NCI-H2171 (cell line): ENCODE data around the gene FBLN1.
A peak's percentile ranks its signal among the peaks of the same experiment; 100 is the strongest.

Experiments
- DNase-seq: peaks from one replicate; lab custom pipeline; 2025; lab: John Stamatoyannopoulos, UW

The FBLN1 gene

GRCh38 chr22:45640941-45641621 is 138.4 kb downstream of the FBLN1 start:
- DNase-seq: no peak

DNA sequence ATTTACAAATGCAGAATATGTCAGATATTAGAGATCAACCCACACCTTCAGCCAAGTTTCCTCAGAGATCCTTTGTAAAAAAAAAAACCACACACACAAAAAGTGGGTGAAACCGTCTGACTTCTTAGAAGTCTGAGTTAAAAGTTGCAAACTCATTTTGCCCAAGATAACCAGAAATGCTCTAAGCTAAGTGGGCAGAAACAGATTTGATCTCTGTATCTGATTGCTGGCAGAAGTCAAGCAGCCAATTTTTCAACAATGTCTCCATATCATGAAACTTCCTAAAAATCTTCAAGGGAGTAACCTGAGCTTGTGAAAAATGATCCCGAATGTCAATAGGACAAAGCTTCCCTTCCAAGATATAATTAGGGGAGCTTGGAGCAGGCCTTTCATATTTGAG is 140.3 kb downstream of the FBLN1 start:
- DNase-seq: peak; percentile 53

GRCh38 chr22:45644714-45645113 is 142.0 kb downstream of the FBLN1 start:
- DNase-seq: no peak

DNA sequence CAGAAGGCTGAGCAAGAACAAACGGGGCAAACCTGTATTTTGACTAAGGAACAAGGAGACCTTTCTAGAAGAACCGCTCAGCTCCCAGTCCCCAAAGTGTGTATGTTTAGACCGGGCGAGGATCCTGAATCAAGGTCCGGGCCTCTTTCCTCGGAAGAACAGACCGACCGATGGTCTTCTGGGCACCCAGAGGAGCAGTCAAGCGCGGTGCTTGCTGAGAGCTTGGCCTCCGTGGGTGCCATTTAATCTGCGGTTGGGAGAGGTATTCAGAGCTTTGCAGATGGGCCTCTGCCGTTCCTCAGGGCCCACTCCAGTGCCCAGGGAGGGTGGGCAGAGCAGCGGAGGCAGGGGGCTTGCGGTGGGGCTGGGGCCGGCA is 142.5 kb downstream of the FBLN1 start:
- DNase-seq: no peak

- DNase-seq: no peak
These were observed 143.1 kb downstream of the FBLN1 start for GRCh38 chr22:45645526-45646414.

DNA sequence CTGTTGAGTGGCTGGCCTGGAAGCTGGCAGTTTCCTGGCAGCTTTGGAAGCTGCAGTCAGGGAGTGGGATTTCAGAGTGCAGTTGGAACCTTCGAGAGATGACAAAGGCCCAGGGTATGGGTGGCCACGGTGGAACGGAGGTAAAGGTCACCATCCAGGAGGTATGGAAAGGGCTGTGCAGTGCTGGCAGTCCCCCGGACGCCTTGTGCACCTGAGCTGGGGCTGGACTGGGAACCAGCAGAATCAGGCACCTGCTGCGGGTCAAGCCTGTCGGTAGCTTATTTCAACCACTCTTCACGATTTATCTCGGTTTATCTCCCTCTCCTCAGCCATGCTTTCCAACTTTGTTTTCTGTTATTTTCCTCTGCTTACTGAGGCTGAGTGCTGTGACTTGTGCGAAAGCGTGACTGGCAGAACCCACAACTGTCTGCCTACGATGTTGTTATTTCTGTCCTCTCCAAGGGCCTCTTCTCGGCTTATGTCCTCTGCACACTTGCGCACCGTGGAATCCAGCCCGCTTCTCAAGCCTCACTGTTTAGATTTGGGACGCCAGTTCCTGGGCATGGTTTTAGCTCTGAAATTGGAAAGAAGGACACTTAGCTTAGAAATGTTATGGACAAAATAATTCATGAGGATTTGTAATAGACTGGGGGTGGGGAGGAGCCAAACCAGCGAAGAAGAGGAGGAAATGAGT is 145.0 kb downstream of the FBLN1 start:
- DNase-seq: no peak

- no peak for DNase-seq
These were observed 145.8 kb downstream of the FBLN1 start for GRCh38 chr22:45648301-45649117.

- DNase-seq: no peak
These were observed 147.1 kb downstream of the FBLN1 start for GRCh38 chr22:45649809-45650208.

GRCh38 chr22:45650721-45651120 is 148.0 kb downstream of the FBLN1 start:
- no peak for DNase-seq
